Aorta (tissue), 5 donors: ENCODE measurements around the gene KCNH3. TPM values are rescaled to one million over a fixed set of nuclear protein-coding genes. Genes with fewer than 3 reads are reported as not detected.

ENCODE experiments used
- ATAC-seq: fragments of 200-7000 bp; cut with Tn5 transposase; one replicate; pipeline ENCODE4 v1.9.1; 2022; ENCODE audit warnings: moderate library complexity; ENCODE audit not compliant: low FRiP score
- DNase-seq, 2 donors: peaks; one replicate each; pipeline ENCODE4 v3.0.0-alpha.2; 2020
- H3K27ac ChIP-seq, 2 donors: one replicate each; pipeline ENCODE4 v1.5.1; 2013; ENCODE audit warnings: low read length in 2 of 2, mild to moderate bottlenecking in 2 of 2, moderate library complexity in 2 of 2, control low read depth in 1 of 2, inconsistent platforms in 1 of 2, low read depth in 1 of 2
- H3K27me3 ChIP-seq, 2 donors: one replicate each; pipeline ENCODE4 v1.6.1; 2013; ENCODE audit warnings: control low read depth in 1 of 2, low read length in 1 of 2, mild to moderate bottlenecking in 1 of 2, moderate library complexity in 1 of 2; ENCODE audit not compliant: insufficient read depth in 2 of 2, control insufficient read depth in 1 of 2
- H3K36me3 ChIP-seq, 2 donors: one replicate each; pipeline ENCODE4 v1.6.1; 2013; ENCODE audit warnings: control low read depth in 1 of 2, low read length in 1 of 2, mild to moderate bottlenecking in 1 of 2; ENCODE audit not compliant: insufficient read depth in 2 of 2, control insufficient read depth in 1 of 2
- H3K4me1 ChIP-seq, 2 donors: one replicate each; pipeline ENCODE4 v1.6.1; 2013; ENCODE audit warnings: low read length in 2 of 2, control low read depth in 1 of 2, mild to moderate bottlenecking in 1 of 2, moderate library complexity in 1 of 2; ENCODE audit not compliant: insufficient read depth in 2 of 2, control insufficient read depth in 1 of 2
- H3K4me3 ChIP-seq, 2 donors: one replicate each; pipeline ENCODE4 v1.5.1; 2013; ENCODE audit warnings: low read length in 2 of 2, control low read depth in 1 of 2, mild to moderate bottlenecking in 1 of 2
- H3K9me3 ChIP-seq: one replicate; pipeline ENCODE4 v1.6.1; 2013; ENCODE audit warnings: mild to moderate bottlenecking, low read length; ENCODE audit not compliant: control insufficient read depth
- WGBS, 2 donors: extraction: QIAGEN DNeasy Blood & Tissue Kit; methylation state at CpG; one replicate each; pipeline ENCODE4 v1.1.7; 2013; 5-methylcytosine and 5-hydroxymethylcytosine counted together
- intact Hi-C, 2 donors: fragments of 100-400 bp; cut with DNase I; formaldehyde crosslinking; loops; one replicate each; pipeline versions ENCODE4 v1.14.2 to v1.15.0; 2022
- polyA plus RNA-seq, 2 donors: library from polyadenylated mRNA; stranded (reverse); fragments of 200-250 nt; gene quantifications; one replicate each; pipeline ENCODE4 v1.2.3, GENCODE V29; 2013
- total RNA-seq, 2 donors: library from RNA; stranded (reverse); fragmentation: NEBNext Ultra II Directional; extraction: Animal tissue kit (Norgen Biotek cat#: 25700); gene quantifications; one replicate each; pipeline ENCODE4 v1.2.1, GENCODE V29; 2021
- donor health status: healthy with polysubstance abuse.
- donor health status: Bipolar disorder and iron deficiency.
- donor health status: DM: no; HTN: no; CAD: no.
- donor health status: DM: no; HTN: no; CAD: no.
- donor health status: DM: yes; HTN: yes; CAD: no.

KCNH3 gene
- total and polyA plus RNA-seq, 4 donors = 0.10 to 1.7 (median 0.90) TPM

- no peak overlapping the region for H3K4me3 ChIP-seq
- intact Hi-C loops = no loop called here
- 90 to 91% methylated on average over 18 of the region's 18 CpGs for WGBS, 2 donors
- ATAC-seq = no peak
- no peaks in the 10 kb centered on the region for H3K27me3 ChIP-seq
- no peak overlapping the region for H3K27ac ChIP-seq
- no peaks in the 10 kb centered on the region for H3K9me3 ChIP-seq
- no peaks in the 10 kb centered on the region for H3K36me3 ChIP-seq
- H3K4me1 ChIP-seq = peaks cover 0 to 2% of the 10 kb centered on the region in 2 donors
- DNase-seq = peak in 1 of 2 donors; percentile 57
Measured at GRCh38 chr12:49541140-49541861, 2.5 kb downstream of the KCNH3 start.

- Histone ChIP-seq H3K4me3 (no peak overlapping the region), H3K9me3 (no peaks in the 10 kb centered on the region), H3K4me1 (peaks cover 0 to 2% of the 10 kb centered on the region in 2 donors), H3K27me3 (no peaks in the 10 kb centered on the region), H3K27ac (no peak overlapping the region), H3K36me3 (no peaks in the 10 kb centered on the region)
- peak in 1 of 2 donors; percentile 34 for DNase-seq
- ATAC-seq = no peak
- WGBS, 2 donors = 80 to 87% methylated on average over 7 of the region's 7 CpGs
- intact Hi-C loops = no loop called here
Measured at GRCh38 chr12:49541911-49542505, 3.2 kb downstream of the KCNH3 start.

GRCh38 chr12:49542592-49543160 lies 3.8 kb downstream of the KCNH3 start:
- peak in 1 of 2 donors; percentile 45 for DNase-seq
- 96 to 97% methylated on average over 15 of the region's 15 CpGs for WGBS, 2 donors
- no peaks in the 10 kb centered on the region for H3K36me3 ChIP-seq
- H3K9me3 ChIP-seq = no peaks in the 10 kb centered on the region
- H3K27me3 ChIP-seq = no peaks in the 10 kb centered on the region
- no peak for ATAC-seq
- no peak overlapping the region for H3K4me3 ChIP-seq
- intact Hi-C loops = no loop called here
- no peak overlapping the region for H3K27ac ChIP-seq
- peaks cover 0 to 2% of the 10 kb centered on the region in 2 donors for H3K4me1 ChIP-seq

- H3K36me3 ChIP-seq = no peaks in the 10 kb centered on the region
- no peaks in the 10 kb centered on the region for H3K9me3 ChIP-seq
- ATAC-seq (no peak), DNase-seq (peak in 1 of 2 donors; percentile 72)
- intact Hi-C loops = no loop called here
- peaks cover 0 to 2% of the 10 kb centered on the region in 2 donors for H3K4me1 ChIP-seq
- no peak overlapping the region for H3K4me3 ChIP-seq
- H3K27me3 ChIP-seq = no peaks in the 10 kb centered on the region
- WGBS, 2 donors = 78 to 81% methylated on average over 20 of the region's 20 CpGs
- no peak overlapping the region for H3K27ac ChIP-seq
Measured at GRCh38 chr12:49543221-49543913, 4.5 kb downstream of the KCNH3 start.

- Histone ChIP-seq H3K4me3 (no peak overlapping the region), H3K9me3 (no peaks in the 10 kb centered on the region), H3K27ac (no peak overlapping the region), H3K36me3 (no peaks in the 10 kb centered on the region), H3K4me1 (no peaks in the 10 kb centered on the region), H3K27me3 (no peaks in the 10 kb centered on the region)
- ATAC-seq = no peak
- intact Hi-C loops = no loop called here
- DNase-seq = peak in 1 of 2 donors; percentile 62
- 38 to 43% methylated on average over 39 of the region's 39 CpGs for WGBS, 2 donors
Measured at GRCh38 chr12:49543914-49544815, 5.3 kb downstream of the KCNH3 start.

- intact Hi-C loops = no loop called here
- DNase-seq (peak in 1 of 2 donors; percentile 31), ATAC-seq (no peak)
- Histone ChIP-seq H3K36me3 (no peaks in the 10 kb centered on the region), H3K4me1 (no peaks in the 10 kb centered on the region), H3K9me3 (no peaks in the 10 kb centered on the region), H3K27ac (no peak overlapping the region), H3K4me3 (no peak overlapping the region), H3K27me3 (no peaks in the 10 kb centered on the region)
- WGBS, 2 donors = 86 to 91% methylated on average over 4 of the region's 4 CpGs
Measured at GRCh38 chr12:49545815-49546214, 7.0 kb downstream of the KCNH3 start.

- no peak overlapping the region for H3K27ac ChIP-seq
- no peak overlapping the region for H3K4me3 ChIP-seq
- no peaks in the 10 kb centered on the region for H3K27me3 ChIP-seq
- no peaks in the 10 kb centered on the region for H3K36me3 ChIP-seq
- 74 to 79% methylated on average over 3 of the region's 3 CpGs for WGBS, 2 donors
- ATAC-seq (no peak), DNase-seq (no peak)
- intact Hi-C loops = no loop called here
- H3K9me3 ChIP-seq = no peaks in the 10 kb centered on the region
- no peaks in the 10 kb centered on the region for H3K4me1 ChIP-seq
Measured at GRCh38 chr12:49546481-49546880, 7.7 kb downstream of the KCNH3 start.

- WGBS, 2 donors = 89 to 91% methylated on average over 7 of the region's 7 CpGs
- H3K4me1 ChIP-seq = no peaks in the 10 kb centered on the region
- H3K27me3 ChIP-seq = no peaks in the 10 kb centered on the region
- no peak for ATAC-seq
- H3K4me3 ChIP-seq = no peak overlapping the region
- intact Hi-C loops = no loop called here
- DNase-seq = peak in 1 of 2 donors; percentile 61
- H3K27ac ChIP-seq = no peak overlapping the region
- H3K9me3 ChIP-seq = no peaks in the 10 kb centered on the region
- no peaks in the 10 kb centered on the region for H3K36me3 ChIP-seq
Measured at GRCh38 chr12:49547090-49547690, 8.4 kb downstream of the KCNH3 start.
